H1 (cell line): ENCODE results near the gene ZNF385B. TPM values are rescaled to one million over a fixed set of nuclear protein-coding genes. Genes with fewer than 3 reads are reported as not detected.

Experiments
- CTCF ChIA-PET: fragments of 300-600 bp; sonication (Branson Sonifier 250); formaldehyde crosslinking; loops from one replicate; lab custom pipeline; 2021; ENCODE audit not compliant: partially characterized antibody; lab: Charles Lee
- POLR2A ChIA-PET: fragments of 300-600 bp; sonication (Branson Sonifier 250); formaldehyde crosslinking; loops from one replicate; lab custom pipeline; 2021; ENCODE audit warnings: inconsistent platforms; ENCODE audit not compliant: partially characterized antibody; lab: Charles Lee
- DNase-seq, 2 experiments: peaks; one replicate each; pipeline versions ENCODE4 v3.0.0 to v3.0.0-alpha.2; 2010 to 2022; ENCODE audit warnings: low spot score in 2 of 2, low read depth in 1 of 2, mixed read lengths in 1 of 2
- FAIRE-seq: peaks from 2 replicates; lab custom pipeline; 2011; peaks lifted over from hg19 to GRCh38; lab: Jason Lieb, UNC
- H2AFZ ChIP-seq: 2 replicates; pipeline ENCODE4 v1.8.1; 2012; ENCODE audit warnings: low read length, inconsistent platforms
- H2AK5ac ChIP-seq: 2 replicates; pipeline ENCODE4 v1.6.1; 2013; ENCODE audit warnings: low read depth, low read length
- H2BK120ac ChIP-seq: replicated peaks from 2 replicates; pipeline ENCODE3; 2013; ENCODE audit warnings: low read depth, low read length, inconsistent platforms
- H2BK12ac ChIP-seq: 2 replicates; pipeline ENCODE4 v1.6.1; 2013; ENCODE audit warnings: low read depth, low read length
- H2BK15ac ChIP-seq: 2 replicates; pipeline ENCODE4 v1.6.1; 2013; ENCODE audit warnings: low read length
- H2BK20ac ChIP-seq: 2 replicates; pipeline ENCODE4 v1.6.1; 2013; ENCODE audit warnings: low read length
- H2BK5ac ChIP-seq: 2 replicates; pipeline ENCODE4 v1.6.1; 2013; ENCODE audit warnings: low read depth, low read length
- H3K14ac ChIP-seq: 2 replicates; pipeline ENCODE4 v1.6.1; 2013; ENCODE audit warnings: inconsistent platforms; ENCODE audit not compliant: insufficient read length
- H3K18ac ChIP-seq: 2 replicates; pipeline ENCODE4 v1.6.1; 2013; ENCODE audit warnings: low read length; ENCODE audit errors: extremely low read depth
- H3K23ac ChIP-seq: 2 replicates; pipeline ENCODE4 v1.6.1; 2013; ENCODE audit warnings: inconsistent platforms; ENCODE audit not compliant: insufficient read length
- H3K23me2 ChIP-seq: 2 replicates; pipeline ENCODE4 v1.6.1; 2013; ENCODE audit warnings: low read depth, low read length
- H3K27ac ChIP-seq: 2 replicates; pipeline ENCODE4 v1.6.1; 2011; ENCODE audit warnings: low read depth, low read length, inconsistent platforms
- H3K27me3 ChIP-seq, 4 experiments: replicated peaks in 1 of 4; 1 replicate in 1 of 4; 2 replicates in 3 of 4; pipeline versions ENCODE4 v1.6.1 to v1.8.1; 2011 to 2013; ENCODE audit warnings: low read length in 3 of 4, mild to moderate bottlenecking in 3 of 4, inconsistent platforms in 2 of 4, mixed read lengths in 2 of 4, moderate library complexity in 1 of 4; ENCODE audit not compliant: control insufficient read depth in 3 of 4, insufficient read depth in 3 of 4; ENCODE audit errors: extremely low read depth in 1 of 4
- H3K36me3 ChIP-seq, 4 experiments: 2 replicates each; pipeline versions ENCODE4 v1.6.1 to v1.8.1; 2011 to 2013; ENCODE audit warnings: mild to moderate bottlenecking in 4 of 4, low read length in 3 of 4, moderate library complexity in 2 of 4, control low read depth in 1 of 4, inconsistent platforms in 1 of 4; ENCODE audit not compliant: insufficient read depth in 4 of 4, control insufficient read depth in 2 of 4
- H3K4ac ChIP-seq: replicated peaks from 2 replicates; pipeline ENCODE3; 2013; ENCODE audit warnings: low read length, low read depth, mixed read lengths, inconsistent platforms; ENCODE audit not compliant: insufficient read length
- H3K4me1 ChIP-seq, 4 experiments: replicated peaks in 1 of 4; 1 replicate in 1 of 4; 2 replicates in 3 of 4; pipeline versions ENCODE4 v1.6.1 to v1.8.1; 2011 to 2013; ENCODE audit warnings: low read length in 3 of 4, inconsistent platforms in 2 of 4, mixed read lengths in 1 of 4; ENCODE audit not compliant: insufficient read depth in 4 of 4, control insufficient read depth in 3 of 4
- H3K4me2 ChIP-seq, 2 experiments: 2 replicates each; pipeline versions ENCODE4 v1.6.1 to v1.8.1; 2011 to 2013; ENCODE audit warnings: low read depth in 2 of 2, low read length in 2 of 2, control low read depth in 1 of 2, inconsistent platforms in 1 of 2, mild to moderate bottlenecking in 1 of 2; ENCODE audit not compliant: insufficient read depth in 1 of 2
- H3K4me3 ChIP-seq, 4 experiments: fragments of 200-600, 300-600 bp in 1 of 4; sonication (generic), shearing (Covaris generic), sonication (Bioruptor Twin) in 1 of 4; 2 replicates each; pipeline versions ENCODE4 v1.5.1 to v1.8.1; 2011 to 2016; ENCODE audit warnings: low read length in 4 of 4, low read depth in 3 of 4, control low read depth in 2 of 4, inconsistent platforms in 2 of 4, mild to moderate bottlenecking in 2 of 4, mixed read lengths in 1 of 4, moderate library complexity in 1 of 4; ENCODE audit not compliant: insufficient read depth in 2 of 4; ENCODE audit errors: extremely low read depth in 1 of 4
- H3K56ac ChIP-seq: replicated peaks from 2 replicates; pipeline ENCODE3; 2013; ENCODE audit warnings: low read depth, mild to moderate bottlenecking, mixed read lengths, low read length, inconsistent platforms; ENCODE audit not compliant: insufficient read length
- H3K79me1 ChIP-seq: 2 replicates; pipeline ENCODE4 v1.6.1; 2013; ENCODE audit warnings: low read depth, low read length, control low read depth
- H3K79me2 ChIP-seq, 2 experiments: 2 replicates each; pipeline versions ENCODE4 v1.6.1 to v1.8.1; 2012 to 2013; ENCODE audit warnings: low read length in 2 of 2, mild to moderate bottlenecking in 2 of 2, inconsistent platforms in 1 of 2; ENCODE audit not compliant: insufficient read depth in 2 of 2, control insufficient read depth in 1 of 2
- H3K9ac ChIP-seq, 4 experiments: replicated peaks in 1 of 4; 1 replicate in 1 of 4; 2 replicates in 3 of 4; pipeline versions ENCODE4 v1.6.1 to v1.8.1; 2011 to 2013; ENCODE audit warnings: low read depth in 3 of 4, low read length in 3 of 4, control low read depth in 2 of 4, mild to moderate bottlenecking in 2 of 4, moderate library complexity in 2 of 4, inconsistent platforms in 1 of 4; ENCODE audit errors: extremely low read depth in 1 of 4
- H3K9me3 ChIP-seq, 2 experiments: 2 replicates each; pipeline versions ENCODE4 v1.6.1 to v1.8.1; 2012 to 2013; ENCODE audit warnings: mild to moderate bottlenecking in 2 of 2, moderate library complexity in 2 of 2, control low read depth in 1 of 2, inconsistent platforms in 1 of 2, low read depth in 1 of 2, low read length in 1 of 2, mixed read lengths in 1 of 2; ENCODE audit not compliant: insufficient read depth in 2 of 2
- H4K20me1 ChIP-seq, 2 experiments: replicated peaks in 1 of 2; 2 replicates each; pipeline versions ENCODE3 to v1.8.1; 2011 to 2013; ENCODE audit warnings: inconsistent platforms in 2 of 2, low read length in 2 of 2, mild to moderate bottlenecking in 1 of 2; ENCODE audit not compliant: insufficient read depth in 2 of 2, control insufficient read depth in 1 of 2
- H4K5ac ChIP-seq: 2 replicates; pipeline ENCODE4 v1.6.1; 2013; ENCODE audit warnings: low read length, low read depth, mixed read lengths, inconsistent platforms; ENCODE audit not compliant: insufficient read length
- H4K8ac ChIP-seq: 2 replicates; pipeline ENCODE4 v1.8.0; 2013; ENCODE audit warnings: mild to moderate bottlenecking, moderate library complexity, low read length, inconsistent platforms; ENCODE audit not compliant: insufficient read depth; ENCODE audit errors: extremely low read depth
- H4K91ac ChIP-seq: replicated peaks from 2 replicates; pipeline ENCODE3; 2013; ENCODE audit warnings: low read length, mixed read lengths, inconsistent platforms; ENCODE audit not compliant: insufficient read length
- CBX5 ChIP-seq: fragments of 300-800, 300-1000 bp; sonication (generic); IDR thresholded peaks from 2 replicates; pipeline ENCODE4 v1.7.1; 2016; ENCODE audit warnings: antibody characterized with exemption, low read length, low read depth
- CREB1 ChIP-seq: IDR thresholded peaks from 2 replicates; pipeline ENCODE4 v1.6.1; 2012; ENCODE audit warnings: inconsistent platforms
- FOSL1 ChIP-seq: IDR thresholded peaks from 2 replicates; pipeline ENCODE4 v1.6.1; 2011; ENCODE audit warnings: mild to moderate bottlenecking, low read depth, low read length, moderate library complexity; ENCODE audit not compliant: insufficient read depth
- JUND ChIP-seq: IDR thresholded peaks from 2 replicates; pipeline ENCODE4 v1.6.1; 2011; ENCODE audit warnings: mild to moderate bottlenecking, improper control_type of control experiment, low read length
- KDM4A ChIP-seq: IDR thresholded peaks from one replicate; pipeline ENCODE4 v1.7.1; 2012; ENCODE audit warnings: low read depth, mild to moderate bottlenecking, moderate library complexity, low read length, inconsistent platforms; ENCODE audit not compliant: severe bottlenecking
- NRF1 ChIP-seq: IDR thresholded peaks from 2 replicates; pipeline ENCODE4 v1.6.1; 2011; ENCODE audit warnings: mild to moderate bottlenecking, low read depth, low read length, improper control_type of control experiment
- PHF8 ChIP-seq: fragments of 200-600 bp; sonication (generic); conservative IDR thresholded peaks from 2 replicates; pipeline ENCODE4 v1.7.1; 2012; ENCODE audit warnings: low read depth, mild to moderate bottlenecking, inconsistent platforms, low read length, moderate library complexity
- SIX5 ChIP-seq: IDR thresholded peaks from 2 replicates; pipeline ENCODE4 v1.6.1; 2011; ENCODE audit warnings: mild to moderate bottlenecking, low read depth, low read length
- TCF12 ChIP-seq: IDR thresholded peaks from 2 replicates; pipeline ENCODE4 v1.6.1; 2011; ENCODE audit warnings: low read depth, mild to moderate bottlenecking, low read length
- YY1 ChIP-seq: IDR thresholded peaks from 2 replicates; pipeline ENCODE4 v1.6.1; 2011; ENCODE audit warnings: low read depth, mild to moderate bottlenecking, low read length
- polyA plus RNA-seq, 7 experiments: library from polyadenylated mRNA; depleted of rRNA in 3 of 7; stranded (reverse) in 5 of 7; unstranded in 2 of 7; fragments of >200 nt in 5 of 7; fragments of 200-250 nt in 2 of 7; gene quantifications; 1 replicate in 5 of 7; 2 replicates in 1 of 7; 4 replicates in 1 of 7; pipeline versions ENCODE4 v1.2.1 to v1.2.3, GENCODE V29; 2011 to 2013; ENCODE audit warnings: missing spikeins in 2 of 7, mixed read lengths in 2 of 7
- total RNA-seq: library from RNA; stranded (reverse); fragmentation: NEBNext Ultra II Directional; extraction: Animal tissue kit (Norgen Biotek cat#: 25700); gene quantifications from 2 replicates; pipeline ENCODE4 v1.2.1, GENCODE V29; 2021
- TF ChIP-seq, protein P1 (sequence below): IDR thresholded peaks from 2 replicates; pipeline ENCODE4 v1.6.1; 2011; ENCODE audit warnings: low read depth, mild to moderate bottlenecking, low read length; ENCODE audit not compliant: insufficient read depth
- TF ChIP-seq, protein P2 (sequence below): IDR thresholded peaks from 2 replicates; pipeline ENCODE4 v1.6.1; 2012; ENCODE audit warnings: inconsistent platforms
- TF ChIP-seq, protein P3 (sequence below), 3 experiments: IDR thresholded peaks; 1 replicate in 2 of 3; 2 replicates in 1 of 3; pipeline versions ENCODE4 v1.5.1 to v1.6.1; 2011; ENCODE audit warnings: low read length in 3 of 3, mild to moderate bottlenecking in 3 of 3, inconsistent platforms in 2 of 3, low read depth in 1 of 3, moderate library complexity in 1 of 3; ENCODE audit not compliant: insufficient read depth in 1 of 3; ENCODE audit errors: control extremely low read depth in 1 of 3

Gene ZNF385B
- total and polyA plus RNA-seq, 2 of the 8 experiments (the other 6 are each of a cell fraction or from before 2014, with no cell fraction given) = 1.1 to 3.7 TPM

DNA sequence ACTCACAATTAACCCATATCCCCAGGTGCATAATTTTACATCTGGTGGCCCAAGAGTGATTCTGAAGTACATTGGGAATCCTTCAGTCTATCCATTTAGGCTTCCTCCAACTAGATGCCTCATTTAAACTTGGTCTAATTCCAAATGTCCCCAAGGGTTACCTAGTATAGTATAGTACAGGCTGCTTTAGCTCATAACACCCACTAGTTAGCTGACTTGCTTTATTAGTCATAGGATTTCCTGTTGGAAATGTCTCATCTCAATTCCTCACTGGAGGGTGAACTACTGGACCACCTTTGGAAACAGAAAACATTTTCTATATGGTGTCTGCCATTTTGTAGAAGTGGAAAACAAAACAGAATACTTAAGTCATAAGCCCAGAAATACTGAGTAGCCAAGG, 394.3 kb downstream of the ZNF385B start:
- no peak overlapping the region for H4K5ac ChIP-seq
- CTCF ChIA-PET = interaction anchor here (0.5 to 2.9 kb wide), 7 partner anchors 9 to 45 kb away, joined by 3 to 12 read pairs (median 3); no protein-coding TSS in a partner anchor
- H3K27ac ChIP-seq = no peak overlapping the region
- H3K56ac ChIP-seq = no peak overlapping the region
- no peak overlapping the region for H2BK15ac ChIP-seq
- H4K20me1 ChIP-seq = no peaks in the 10 kb centered on the region
- DNase-seq (no peak), FAIRE-seq (no peak)
- no peak overlapping the region for H3K4me2 ChIP-seq
- no peak overlapping the region for H3K14ac ChIP-seq
- H3K9ac ChIP-seq = no peak overlapping the region
- H3K9me3 ChIP-seq = no peaks in the 10 kb centered on the region
- no peak overlapping the region for H3K4ac ChIP-seq
- H2BK120ac ChIP-seq = no peak overlapping the region
- no peak overlapping the region for H4K8ac ChIP-seq
- H2BK12ac ChIP-seq = no peak overlapping the region
- POLR2A ChIA-PET = no interaction called here
- no peaks in the 10 kb centered on the region for H3K36me3 ChIP-seq
- H3K79me2 ChIP-seq = no peaks in the 10 kb centered on the region
- no peaks in the 10 kb centered on the region for H3K27me3 ChIP-seq
- H3K79me1 ChIP-seq = no peaks in the 10 kb centered on the region
- no peak overlapping the region for H2BK20ac ChIP-seq
- no peak overlapping the region for H2AFZ ChIP-seq
- H3K4me3 ChIP-seq = no peak overlapping the region
- no peak overlapping the region for H3K18ac ChIP-seq
- H2BK5ac ChIP-seq = no peak overlapping the region
- H3K23me2 ChIP-seq = no peaks in the 10 kb centered on the region
- no peak overlapping the region for H2AK5ac ChIP-seq
- peaks cover 0 to 11% (median 4%) of the 10 kb centered on the region in 4 experiments; a peak in 2 of 7 replicates for H3K4me1 ChIP-seq
- H4K91ac ChIP-seq = no peak overlapping the region
- no peak overlapping the region for H3K23ac ChIP-seq
- TF ChIP-seq, protein P1, sequence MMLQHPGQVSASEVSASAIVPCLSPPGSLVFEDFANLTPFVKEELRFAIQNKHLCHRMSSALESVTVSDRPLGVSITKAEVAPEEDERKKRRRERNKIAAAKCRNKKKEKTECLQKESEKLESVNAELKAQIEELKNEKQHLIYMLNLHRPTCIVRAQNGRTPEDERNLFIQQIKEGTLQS = no peak
- no peak for TF ChIP-seq TCF12
- TF ChIP-seq PHF8 = no peak
- no peak for TF ChIP-seq JUND
- TF ChIP-seq CREB1 = no peak
- TF ChIP-seq CBX5 = no peak
- TF ChIP-seq, protein P2, sequence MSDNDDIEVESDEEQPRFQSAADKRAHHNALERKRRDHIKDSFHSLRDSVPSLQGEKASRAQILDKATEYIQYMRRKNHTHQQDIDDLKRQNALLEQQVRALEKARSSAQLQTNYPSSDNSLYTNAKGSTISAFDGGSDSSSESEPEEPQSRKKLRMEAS = no peak
- TF ChIP-seq FOSL1 = no peak
- no peak for TF ChIP-seq KDM4A
- TF ChIP-seq, protein P3, sequence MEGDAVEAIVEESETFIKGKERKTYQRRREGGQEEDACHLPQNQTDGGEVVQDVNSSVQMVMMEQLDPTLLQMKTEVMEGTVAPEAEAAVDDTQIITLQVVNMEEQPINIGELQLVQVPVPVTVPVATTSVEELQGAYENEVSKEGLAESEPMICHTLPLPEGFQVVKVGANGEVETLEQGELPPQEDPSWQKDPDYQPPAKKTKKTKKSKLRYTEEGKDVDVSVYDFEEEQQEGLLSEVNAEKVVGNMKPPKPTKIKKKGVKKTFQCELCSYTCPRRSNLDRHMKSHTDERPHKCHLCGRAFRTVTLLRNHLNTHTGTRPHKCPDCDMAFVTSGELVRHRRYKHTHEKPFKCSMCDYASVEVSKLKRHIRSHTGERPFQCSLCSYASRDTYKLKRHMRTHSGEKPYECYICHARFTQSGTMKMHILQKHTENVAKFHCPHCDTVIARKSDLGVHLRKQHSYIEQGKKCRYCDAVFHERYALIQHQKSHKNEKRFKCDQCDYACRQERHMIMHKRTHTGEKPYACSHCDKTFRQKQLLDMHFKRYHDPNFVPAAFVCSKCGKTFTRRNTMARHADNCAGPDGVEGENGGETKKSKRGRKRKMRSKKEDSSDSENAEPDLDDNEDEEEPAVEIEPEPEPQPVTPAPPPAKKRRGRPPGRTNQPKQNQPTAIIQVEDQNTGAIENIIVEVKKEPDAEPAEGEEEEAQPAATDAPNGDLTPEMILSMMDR (IDR thresholded peaks at IDR 0.05; ENCODE audit: control extremely low read depth in 1 of 3, insufficient read depth in 1 of 3, low read depth in 1 of 3, low read length in 3 of 3) = no peak
- TF ChIP-seq SIX5 = no peak
- no peak for TF ChIP-seq YY1
- TF ChIP-seq NRF1 = no peak
